ENCODE measurements around the gene ATP6V0E1. TPM values are rescaled to one million over a fixed set of nuclear protein-coding genes. Genes with fewer than 3 reads are reported as not detected.
"Not testable (repeated sequence)": the region's sequence is repeated elsewhere in the genome, so short reads cannot be mapped to it uniquely, and the experiment has no call there.

ATP6V0E1 gene
- total and polyA plus RNA-seq, 3 donors from 2014 or later, result 124 to 170 (median 134) TPM

DNA sequence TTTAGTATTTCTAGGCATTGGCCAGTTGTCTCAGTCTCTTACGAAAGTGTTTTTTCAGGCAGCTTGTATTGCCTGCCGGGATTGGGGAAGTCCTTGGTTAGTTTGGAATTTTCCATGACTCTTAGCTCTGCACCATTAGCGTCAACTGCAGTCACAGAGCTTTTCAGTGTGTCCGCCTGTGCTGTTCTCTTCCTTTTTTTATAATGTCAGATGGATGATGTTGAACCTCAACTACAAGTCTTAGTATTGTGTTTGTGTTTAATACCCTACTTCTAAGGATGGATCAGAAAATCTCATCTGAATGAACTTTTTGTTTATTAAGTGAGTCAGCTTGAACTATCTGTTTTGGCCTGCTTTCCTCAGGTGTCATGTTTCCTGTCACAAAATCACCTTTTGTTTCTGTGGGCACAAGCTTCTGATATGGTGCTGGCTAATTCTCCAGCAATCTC, 33.1 kb downstream of the ATP6V0E1 start:
- TF ChIP-seq POLR2A (IDR thresholded peaks at IDR 0.05), result no peak
- TF ChIP-seq CTCF (IDR thresholded peaks at IDR 0.05), result no peak
- Histone ChIP-seq H3K27me3 (no peaks in the 10 kb centered on the region), H3K27ac (peak overlapping the region; percentile 35 to 65), H3K4me3 (no peak overlapping the region), H3K9me3 (no peaks in the 10 kb centered on the region), H3K36me3 (ENCODE audit: low read depth, missing control alignments) (no peaks in the 10 kb centered on the region), H3K4me1 (peaks cover 18% of the 10 kb centered on the region)
- 44 to 52% methylated on average over 4 of the region's 4 CpGs for WGBS, 2 donors
- intact Hi-C loops (cut with DNase I; ENCODE audit: low total_unique reads), result no loop called here
- DNase-seq, result peak; percentile 40

DNA sequence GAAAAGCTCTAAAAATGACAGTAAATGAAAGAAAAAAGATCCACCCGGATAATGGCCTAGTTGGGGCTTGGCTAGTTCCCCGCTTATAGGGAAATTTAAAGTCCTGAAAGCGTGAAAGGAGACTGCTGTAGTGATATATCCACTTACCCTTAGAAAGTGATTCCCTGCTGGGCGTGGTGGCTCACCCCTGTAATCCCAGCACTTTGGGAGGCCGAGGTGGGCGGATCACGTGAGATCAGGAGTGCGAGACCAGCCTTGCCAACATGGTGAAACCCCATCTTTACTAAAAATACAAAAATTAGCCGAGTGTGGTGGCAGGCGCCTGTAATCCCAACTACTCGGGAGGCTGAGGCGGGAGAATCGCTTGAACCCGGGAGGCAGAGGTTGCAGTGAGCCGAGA, 33.5 kb downstream of the ATP6V0E1 start:
- H3K4me1 ChIP-seq, result peaks cover 18% of the 10 kb centered on the region
- intact Hi-C loops (cut with DNase I; ENCODE audit: low total_unique reads), result not testable (repeated sequence)

DNA sequence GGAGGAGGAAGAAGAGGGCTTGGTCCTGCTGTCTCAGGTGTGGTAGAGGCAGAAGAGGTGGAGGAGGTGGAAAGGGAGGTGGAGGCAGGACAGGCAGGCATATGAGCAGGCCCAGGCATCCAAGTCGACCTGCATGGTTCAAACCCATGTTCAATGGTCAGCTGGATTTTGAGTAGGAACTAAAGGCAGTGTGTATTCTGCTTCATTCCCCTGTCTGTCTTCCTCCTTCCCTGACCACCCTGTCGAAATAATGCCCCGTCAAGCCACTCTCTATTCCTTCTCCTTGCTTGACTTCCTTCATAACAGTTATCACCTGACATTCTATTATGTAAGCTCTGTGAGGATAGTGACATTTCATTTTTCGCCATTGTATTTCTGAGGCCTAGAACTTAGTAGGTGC, 34.8 kb downstream of the ATP6V0E1 start:
- Histone ChIP-seq H3K4me3 (no peak overlapping the region), H3K27ac (no peak overlapping the region), H3K4me1 (peaks cover 18% of the 10 kb centered on the region), H3K27me3 (no peaks in the 10 kb centered on the region), H3K9me3 (no peaks in the 10 kb centered on the region), H3K36me3 (ENCODE audit: low read depth, missing control alignments) (no peaks in the 10 kb centered on the region)
- WGBS, 2 donors, result 92 to 93% methylated on average over 4 of the region's 4 CpGs
- no peak for DNase-seq
- intact Hi-C loops (cut with DNase I; ENCODE audit: low total_unique reads), result no loop called here
- TF ChIP-seq CTCF (IDR thresholded peaks at IDR 0.05), result no peak
- TF ChIP-seq POLR2A (IDR thresholded peaks at IDR 0.05), result no peak

More for the DNA sequence above, 33.5 kb downstream of the ATP6V0E1 start:
- 89 to 96% methylated on average over 15 of the region's 15 CpGs for WGBS, 2 donors
- not testable (repeated sequence) for H3K9me3 ChIP-seq; H3K4me3 ChIP-seq; H3K27me3 ChIP-seq; H3K36me3 ChIP-seq (ENCODE audit: low read depth, missing control alignments); DNase-seq
- H3K27ac ChIP-seq, result peak overlapping the region in 1 of 2 donors; percentile 65

DNA sequence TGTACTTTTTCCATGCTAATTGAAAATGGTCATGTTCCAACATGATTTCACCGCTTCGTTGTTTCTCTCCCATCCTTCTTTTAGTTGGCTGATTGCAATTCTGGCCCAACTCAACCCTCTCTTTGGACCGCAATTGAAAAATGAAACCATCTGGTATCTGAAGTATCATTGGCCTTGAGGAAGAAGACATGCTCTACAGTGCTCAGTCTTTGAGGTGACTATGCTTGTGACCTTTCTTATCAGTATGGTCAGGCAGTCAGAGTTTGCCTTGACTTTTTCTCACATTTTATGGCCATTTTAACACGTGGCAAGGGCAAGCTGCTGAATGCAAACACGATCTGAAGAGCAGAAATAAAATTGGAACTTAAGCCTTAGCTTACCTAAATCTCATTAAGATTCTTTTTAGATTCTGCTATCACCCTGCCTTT, 36.6 kb downstream of the ATP6V0E1 start:
- TF ChIP-seq CTCF (IDR thresholded peaks at IDR 0.05) (no peak), POLR2A (IDR thresholded peaks at IDR 0.05) (no peak)
- no peaks in the 10 kb centered on the region for H3K9me3 ChIP-seq
- intact Hi-C loops (cut with DNase I; ENCODE audit: low total_unique reads), result no loop called here
- DNase-seq, result no peak
- no peak overlapping the region for H3K4me3 ChIP-seq
- no peaks in the 10 kb centered on the region for H3K27me3 ChIP-seq
- no peaks in the 10 kb centered on the region for H3K36me3 ChIP-seq (ENCODE audit: low read depth, missing control alignments)
- WGBS, 2 donors, result 39 to 46% methylated on average over 5 of the region's 5 CpGs
- peaks cover 18% of the 10 kb centered on the region for H3K4me1 ChIP-seq
- H3K27ac ChIP-seq, result peak overlapping the region in 1 of 2 donors; percentile 21

DNA sequence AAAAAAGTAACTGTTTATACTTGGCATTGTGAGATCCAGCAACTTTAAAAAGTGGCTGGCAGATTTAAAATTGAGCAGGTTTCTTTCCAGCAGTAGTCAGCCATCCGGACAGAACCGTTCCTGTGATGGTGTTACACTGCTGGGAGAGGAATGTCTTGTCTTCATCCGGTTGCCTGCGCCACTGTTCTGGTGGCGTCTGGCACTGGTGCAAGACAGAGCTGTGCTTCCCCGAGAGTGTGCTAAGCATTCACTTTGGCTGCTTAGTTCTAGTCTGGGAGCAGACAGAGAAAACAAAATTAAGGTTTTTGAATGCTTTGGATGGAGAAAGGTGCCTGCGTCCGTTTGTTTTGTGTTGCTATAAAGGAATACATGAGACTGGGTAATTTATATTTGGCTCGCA, 37.1 kb downstream of the ATP6V0E1 start:
- intact Hi-C loops (cut with DNase I; ENCODE audit: low total_unique reads), result no loop called here
- TF ChIP-seq POLR2A (IDR thresholded peaks at IDR 0.05), result no peak
- TF ChIP-seq CTCF (IDR thresholded peaks at IDR 0.05), result no peak
- peak; percentile 55 for DNase-seq
- Histone ChIP-seq H3K4me3 (no peak overlapping the region), H3K4me1 (peaks cover 18% of the 10 kb centered on the region), H3K9me3 (no peaks in the 10 kb centered on the region), H3K36me3 (ENCODE audit: low read depth, missing control alignments) (no peaks in the 10 kb centered on the region), H3K27me3 (no peaks in the 10 kb centered on the region), H3K27ac (peak overlapping the region in 1 of 2 donors; percentile 21)
- WGBS, 2 donors, result 37 to 61% methylated on average over 9 of the region's 9 CpGs

All from testis (tissue), 3 donors.